ENCODE results near the gene UGT3A2. TPM values are rescaled to one million over a fixed set of nuclear protein-coding genes. Genes with fewer than 3 reads are reported as not detected.

UGT3A2 gene
- polyA plus RNA-seq, 1 of the 3 experiments (the other 2 are of a cell fraction), result 0.05 TPM

DNA sequence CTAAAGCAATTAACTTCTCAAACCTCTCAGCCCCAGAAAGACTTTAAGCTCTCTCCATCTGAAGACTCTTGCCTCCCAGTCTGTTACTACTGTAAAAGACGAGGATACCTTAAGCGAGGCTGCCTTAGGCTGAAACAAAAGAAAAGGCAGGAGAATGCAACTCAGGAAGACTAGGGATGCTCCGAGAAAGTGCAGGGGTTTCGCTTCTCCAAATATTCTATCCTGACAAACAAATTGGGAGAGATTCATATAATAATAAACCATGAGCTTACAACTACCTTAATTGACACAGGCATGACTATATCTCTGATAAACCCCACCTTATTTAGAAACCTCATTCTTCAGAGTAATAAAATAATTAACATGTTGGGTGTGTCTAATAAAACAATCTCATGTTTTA lies 70.6 kb downstream of the UGT3A2 start:
- DNase-seq, result no peak
- Histone ChIP-seq H3K9me3 (no peaks in the 10 kb centered on the region), H2AFZ (ENCODE audit: low read depth) (no peak overlapping the region), H3K79me2 (ENCODE audit: insufficient read depth) (no peaks in the 10 kb centered on the region), H3K4me3 (ENCODE audit: low read depth in 2 of 2, low read length in 1 of 2) (no peak overlapping the region), H3K27ac (ENCODE audit: low read depth in 2 of 2, low read length in 1 of 2) (no peak overlapping the region), H3K9me2 (no peaks in the 10 kb centered on the region), H3F3A (replicated peaks; ENCODE audit: insufficient read depth) (no peaks in the 10 kb centered on the region), H3K27me3 (ENCODE audit: insufficient read depth) (no peaks in the 10 kb centered on the region), H3K36me3 (replicated peaks in 1 of 2; ENCODE audit: control insufficient read depth in 1 of 2, insufficient read depth in 2 of 2, low read length in 1 of 2) (no peaks in the 10 kb centered on the region), H4K20me1 (ENCODE audit: insufficient read depth) (no peaks in the 10 kb centered on the region), H3K4me1 (ENCODE audit: control insufficient read depth in 1 of 2, insufficient read depth in 2 of 2, low read depth in 1 of 2, low read length in 1 of 2) (no peaks in the 10 kb centered on the region), H3K9ac (no peak overlapping the region), H3K4me2 (no peak overlapping the region)
- ChIA-PET POLR2A (no interaction called here), CTCF (no interaction called here)
- WGBS (ENCODE audit: low lambda C conversion rate), result 22% methylated on average over 4 of the region's 4 CpGs
- TF ChIP-seq MXI1 (IDR thresholded peaks at IDR 0.05; ENCODE audit: low read depth, low read length) (no peak), EP300 (IDR thresholded peaks at IDR 0.05; ENCODE audit: borderline replicate concordance in 1 of 2, low read depth in 1 of 2, low read length in 1 of 2) (no peak), FOXM1 (IDR thresholded peaks at IDR 0.05; ENCODE audit: low read depth) (no peak), RAD21 (IDR thresholded peaks at IDR 0.05; ENCODE audit: low read length) (no peak), TCF12 (IDR thresholded peaks at IDR 0.05) (no peak), FOSL2 (IDR thresholded peaks at IDR 0.05; ENCODE audit: borderline replicate concordance, low read depth) (no peak), YY1 (IDR thresholded peaks at IDR 0.05; ENCODE audit: low read depth) (no peak), TAF1 (IDR thresholded peaks at IDR 0.05; ENCODE audit: borderline replicate concordance, low read depth, low read length) (no peak), ELF1 (IDR thresholded peaks at IDR 0.05) (no peak), SIN3A (IDR thresholded peaks at IDR 0.05; ENCODE audit: borderline replicate concordance, low read depth, low read length) (no peak)
- TF ChIP-seq, protein P1, sequence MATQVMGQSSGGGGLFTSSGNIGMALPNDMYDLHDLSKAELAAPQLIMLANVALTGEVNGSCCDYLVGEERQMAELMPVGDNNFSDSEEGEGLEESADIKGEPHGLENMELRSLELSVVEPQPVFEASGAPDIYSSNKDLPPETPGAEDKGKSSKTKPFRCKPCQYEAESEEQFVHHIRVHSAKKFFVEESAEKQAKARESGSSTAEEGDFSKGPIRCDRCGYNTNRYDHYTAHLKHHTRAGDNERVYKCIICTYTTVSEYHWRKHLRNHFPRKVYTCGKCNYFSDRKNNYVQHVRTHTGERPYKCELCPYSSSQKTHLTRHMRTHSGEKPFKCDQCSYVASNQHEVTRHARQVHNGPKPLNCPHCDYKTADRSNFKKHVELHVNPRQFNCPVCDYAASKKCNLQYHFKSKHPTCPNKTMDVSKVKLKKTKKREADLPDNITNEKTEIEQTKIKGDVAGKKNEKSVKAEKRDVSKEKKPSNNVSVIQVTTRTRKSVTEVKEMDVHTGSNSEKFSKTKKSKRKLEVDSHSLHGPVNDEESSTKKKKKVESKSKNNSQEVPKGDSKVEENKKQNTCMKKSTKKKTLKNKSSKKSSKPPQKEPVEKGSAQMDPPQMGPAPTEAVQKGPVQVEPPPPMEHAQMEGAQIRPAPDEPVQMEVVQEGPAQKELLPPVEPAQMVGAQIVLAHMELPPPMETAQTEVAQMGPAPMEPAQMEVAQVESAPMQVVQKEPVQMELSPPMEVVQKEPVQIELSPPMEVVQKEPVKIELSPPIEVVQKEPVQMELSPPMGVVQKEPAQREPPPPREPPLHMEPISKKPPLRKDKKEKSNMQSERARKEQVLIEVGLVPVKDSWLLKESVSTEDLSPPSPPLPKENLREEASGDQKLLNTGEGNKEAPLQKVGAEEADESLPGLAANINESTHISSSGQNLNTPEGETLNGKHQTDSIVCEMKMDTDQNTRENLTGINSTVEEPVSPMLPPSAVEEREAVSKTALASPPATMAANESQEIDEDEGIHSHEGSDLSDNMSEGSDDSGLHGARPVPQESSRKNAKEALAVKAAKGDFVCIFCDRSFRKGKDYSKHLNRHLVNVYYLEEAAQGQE (IDR thresholded peaks at IDR 0.05; ENCODE audit: low read depth, low read length), result no peak
- TF ChIP-seq, protein P2, sequence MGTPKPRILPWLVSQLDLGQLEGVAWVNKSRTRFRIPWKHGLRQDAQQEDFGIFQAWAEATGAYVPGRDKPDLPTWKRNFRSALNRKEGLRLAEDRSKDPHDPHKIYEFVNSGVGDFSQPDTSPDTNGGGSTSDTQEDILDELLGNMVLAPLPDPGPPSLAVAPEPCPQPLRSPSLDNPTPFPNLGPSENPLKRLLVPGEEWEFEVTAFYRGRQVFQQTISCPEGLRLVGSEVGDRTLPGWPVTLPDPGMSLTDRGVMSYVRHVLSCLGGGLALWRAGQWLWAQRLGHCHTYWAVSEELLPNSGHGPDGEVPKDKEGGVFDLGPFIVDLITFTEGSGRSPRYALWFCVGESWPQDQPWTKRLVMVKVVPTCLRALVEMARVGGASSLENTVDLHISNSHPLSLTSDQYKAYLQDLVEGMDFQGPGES (IDR thresholded peaks at IDR 0.05; ENCODE audit: low read depth, low read length), result no peak
- TF ChIP-seq, protein P3, sequence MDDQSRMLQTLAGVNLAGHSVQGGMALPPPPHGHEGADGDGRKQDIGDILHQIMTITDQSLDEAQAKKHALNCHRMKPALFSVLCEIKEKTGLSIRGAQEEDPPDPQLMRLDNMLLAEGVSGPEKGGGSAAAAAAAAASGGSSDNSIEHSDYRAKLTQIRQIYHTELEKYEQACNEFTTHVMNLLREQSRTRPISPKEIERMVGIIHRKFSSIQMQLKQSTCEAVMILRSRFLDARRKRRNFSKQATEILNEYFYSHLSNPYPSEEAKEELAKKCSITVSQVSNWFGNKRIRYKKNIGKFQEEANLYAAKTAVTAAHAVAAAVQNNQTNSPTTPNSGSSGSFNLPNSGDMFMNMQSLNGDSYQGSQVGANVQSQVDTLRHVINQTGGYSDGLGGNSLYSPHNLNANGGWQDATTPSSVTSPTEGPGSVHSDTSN (IDR thresholded peaks at IDR 0.05), result no peak
